NCI-H2171 treated with DMSO at 0.1 percent for 48 hours (cell line): ENCODE data around the gene PDCD1.
"Not testable (repeated sequence)": the region's sequence is repeated elsewhere in the genome, so short reads cannot be mapped to it uniquely, and the experiment has no call there.

Source experiments
- DNase-seq: peaks from one replicate; lab custom pipeline; 2025; lab: John Stamatoyannopoulos, UW

The PDCD1 gene

GRCh38 chr2:241877989-241878970 lies 19.6 kb upstream of the PDCD1 start:
- DNase-seq, result peak; percentile 21

GRCh38 chr2:241877197-241877685 lies 18.5 kb upstream of the PDCD1 start:
- DNase-seq, result no peak

GRCh38 chr2:241876528-241877196 lies 18.0 kb upstream of the PDCD1 start:
- no peak for DNase-seq

GRCh38 chr2:241875754-241876527 lies 17.2 kb upstream of the PDCD1 start:
- DNase-seq, result not testable (repeated sequence)

- DNase-seq, result no peak
These were observed 15.7 kb upstream of the PDCD1 start for GRCh38 chr2:241874277-241874925.

GRCh38 chr2:241873803-241874110 lies 15.1 kb upstream of the PDCD1 start:
- no peak for DNase-seq

GRCh38 chr2:241873081-241873802 lies 14.5 kb upstream of the PDCD1 start:
- DNase-seq, result no peak

- DNase-seq, result no peak
These were observed 13.6 kb upstream of the PDCD1 start for GRCh38 chr2:241872313-241872642.

GRCh38 chr2:241871538-241872312 lies 13.0 kb upstream of the PDCD1 start:
- no peak for DNase-seq

GRCh38 chr2:241870611-241871537 lies 12.2 kb upstream of the PDCD1 start:
- no peak for DNase-seq

GRCh38 chr2:241870081-241870541 lies 11.4 kb upstream of the PDCD1 start:
- no peak for DNase-seq

GRCh38 chr2:241869087-241869961 lies 10.6 kb upstream of the PDCD1 start, which contains the start of gene RTP5:
Gene RTP5, plus strand, starts transcription at chr2:241869729. Its CDS starts 28 bp downstream, at chr2:241869757.
- DNase-seq, result no peak

GRCh38 chr2:241868661-241869081 lies 10.0 kb upstream of the PDCD1 start:
- DNase-seq, result peak; percentile 64

- DNase-seq, result peak; percentile 72
These were observed 9.2 kb upstream of the PDCD1 start for GRCh38 chr2:241867776-241868420.

GRCh38 chr2:241866790-241867645 lies 8.3 kb upstream of the PDCD1 start:
- peak; percentile 8 for DNase-seq

GRCh38 chr2:241865957-241866789 lies 7.5 kb upstream of the PDCD1 start:
- no peak for DNase-seq
